Progenitor cell of endocrine pancreas (in vitro differentiated cells): Measurements from ENCODE around the gene RASAL2. TPM values are rescaled to one million over a fixed set of nuclear protein-coding genes. Genes with fewer than 3 reads are reported as not detected.

Experiments used
- DNase-seq: peaks from one replicate; pipeline ENCODE4 v3.0.0; 2021; ENCODE audit warnings: low spot score; ENCODE audit not compliant: unreplicated experiment
- H3K27ac Mint-ChIP-seq: 2 replicates; pipeline ENCODE4 v1.8.0; 2021; ENCODE audit warnings: mild to moderate bottlenecking, moderate library complexity, mixed read lengths
- H3K27me3 Mint-ChIP-seq: 2 replicates; pipeline ENCODE4 v1.8.0; 2021; ENCODE audit warnings: mixed read lengths
- H3K36me3 Mint-ChIP-seq: 2 replicates; pipeline ENCODE4 v1.8.0; 2022; ENCODE audit warnings: mixed read lengths; ENCODE audit not compliant: insufficient read depth
- H3K4me1 Mint-ChIP-seq: 2 replicates; pipeline ENCODE4 v1.8.0; 2021; ENCODE audit warnings: low read depth, mixed read lengths
- H3K4me3 Mint-ChIP-seq: 2 replicates; pipeline ENCODE4 v1.8.0; 2021; ENCODE audit warnings: low read depth, mild to moderate bottlenecking, moderate library complexity, mixed read lengths
- H3K9me3 Mint-ChIP-seq: 2 replicates; pipeline ENCODE4 v1.8.0; 2021; ENCODE audit warnings: low read depth, mixed read lengths
- total RNA-seq: library from RNA; stranded (reverse); gene quantifications from 2 replicates; pipeline ENCODE4 v1.2.1, GENCODE V29; 2021
- TF ChIP-seq, protein P1 (sequence below): fragments of 200-600 bp; sonication (generic); IDR thresholded peaks from one replicate; pipeline ENCODE4 v1.5.0; 2021; ENCODE audit warnings: antibody characterized with exemption, mild to moderate bottlenecking; ENCODE audit not compliant: unreplicated experiment

The RASAL2 gene
- total RNA-seq, 1 donor from 2014 or later = 28.5 TPM

DNA sequence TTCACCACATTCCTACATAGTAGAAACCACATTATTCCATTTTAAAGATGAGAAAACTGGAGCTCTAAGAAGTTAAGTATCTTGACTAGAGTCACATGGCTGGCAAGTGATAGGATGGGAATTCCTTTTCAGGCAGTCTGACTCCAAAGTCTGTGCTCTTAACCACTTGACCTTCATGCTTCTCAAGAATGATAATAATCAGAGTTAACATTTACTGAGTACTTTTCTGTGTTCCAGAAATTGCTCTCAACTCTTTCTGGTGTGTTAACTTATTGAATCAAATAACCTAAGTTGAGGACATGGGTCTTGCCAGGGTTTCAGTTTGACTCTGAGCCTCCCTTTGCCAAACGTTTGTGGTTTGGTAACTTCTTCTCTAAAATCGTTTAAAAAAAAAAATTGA lies 169.4 kb downstream of the RASAL2 start:
- Mint-ChIP-seq H3K27ac (no peak overlapping the region), H3K4me1 (peaks cover 21% of the 10 kb centered on the region), H3K4me3 (no peak overlapping the region), H3K9me3 (peaks cover 3% of the 10 kb centered on the region), H3K27me3 (no peaks in the 10 kb centered on the region), H3K36me3 (peaks cover 1% of the 10 kb centered on the region)
- DNase-seq = no peak
- TF ChIP-seq, protein P1, sequence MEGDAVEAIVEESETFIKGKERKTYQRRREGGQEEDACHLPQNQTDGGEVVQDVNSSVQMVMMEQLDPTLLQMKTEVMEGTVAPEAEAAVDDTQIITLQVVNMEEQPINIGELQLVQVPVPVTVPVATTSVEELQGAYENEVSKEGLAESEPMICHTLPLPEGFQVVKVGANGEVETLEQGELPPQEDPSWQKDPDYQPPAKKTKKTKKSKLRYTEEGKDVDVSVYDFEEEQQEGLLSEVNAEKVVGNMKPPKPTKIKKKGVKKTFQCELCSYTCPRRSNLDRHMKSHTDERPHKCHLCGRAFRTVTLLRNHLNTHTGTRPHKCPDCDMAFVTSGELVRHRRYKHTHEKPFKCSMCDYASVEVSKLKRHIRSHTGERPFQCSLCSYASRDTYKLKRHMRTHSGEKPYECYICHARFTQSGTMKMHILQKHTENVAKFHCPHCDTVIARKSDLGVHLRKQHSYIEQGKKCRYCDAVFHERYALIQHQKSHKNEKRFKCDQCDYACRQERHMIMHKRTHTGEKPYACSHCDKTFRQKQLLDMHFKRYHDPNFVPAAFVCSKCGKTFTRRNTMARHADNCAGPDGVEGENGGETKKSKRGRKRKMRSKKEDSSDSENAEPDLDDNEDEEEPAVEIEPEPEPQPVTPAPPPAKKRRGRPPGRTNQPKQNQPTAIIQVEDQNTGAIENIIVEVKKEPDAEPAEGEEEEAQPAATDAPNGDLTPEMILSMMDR = no peak

DNA sequence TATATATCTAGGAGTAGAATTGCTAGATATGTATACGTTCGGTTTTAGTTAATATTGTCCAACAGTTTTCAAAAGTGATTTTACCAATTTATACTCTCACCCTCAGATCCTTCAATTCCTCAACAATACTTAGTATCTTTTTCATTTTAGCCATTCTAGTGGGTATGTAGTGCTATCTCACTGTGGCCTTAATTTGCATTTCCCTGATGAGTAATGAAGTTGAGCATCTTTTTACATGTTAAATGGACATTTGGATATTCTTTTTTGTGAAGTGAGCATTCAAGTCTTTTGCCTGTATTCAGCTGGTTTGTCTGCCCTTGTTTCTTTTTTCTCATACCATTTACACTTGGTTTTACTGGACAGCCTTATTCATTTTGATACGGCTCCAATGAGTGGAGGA lies 172.2 kb downstream of the RASAL2 start:
- H3K9me3 Mint-ChIP-seq = no peaks in the 10 kb centered on the region
- no peak overlapping the region for H3K27ac Mint-ChIP-seq
- DNase-seq = no peak
- H3K36me3 Mint-ChIP-seq = no peaks in the 10 kb centered on the region
- TF ChIP-seq, protein P1 = no peak
- H3K4me3 Mint-ChIP-seq = no peak overlapping the region
- no peaks in the 10 kb centered on the region for H3K27me3 Mint-ChIP-seq
- H3K4me1 Mint-ChIP-seq = peaks cover 21% of the 10 kb centered on the region

DNA sequence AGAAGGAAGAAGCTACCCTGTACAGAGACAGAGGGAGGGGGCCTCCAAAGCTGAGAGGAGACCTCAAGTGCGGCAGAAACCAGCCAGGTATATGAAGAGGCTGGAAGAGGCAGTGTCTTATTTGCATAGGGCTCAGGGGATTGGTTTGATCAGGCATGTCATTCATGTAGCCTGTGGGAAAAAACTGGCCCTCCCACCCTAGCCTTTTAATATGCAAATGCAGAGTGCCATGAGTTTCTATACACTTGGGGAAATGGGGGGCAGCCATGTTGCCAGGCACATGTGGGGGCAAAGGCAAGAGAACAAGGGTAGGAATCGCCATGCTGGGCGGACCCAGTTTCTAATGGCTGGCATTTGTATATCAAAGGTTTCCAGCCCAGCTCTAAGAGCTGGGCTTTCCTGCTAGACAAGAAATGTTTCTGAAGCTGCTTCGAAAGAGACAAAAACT lies 172.7 kb downstream of the RASAL2 start:
- Mint-ChIP-seq H3K9me3 (no peaks in the 10 kb centered on the region), H3K36me3 (no peaks in the 10 kb centered on the region), H3K27me3 (no peaks in the 10 kb centered on the region), H3K4me1 (peaks cover 17% of the 10 kb centered on the region), H3K4me3 (no peak overlapping the region), H3K27ac (no peak overlapping the region)
- TF ChIP-seq, protein P1 = no peak
- no peak for DNase-seq

DNA sequence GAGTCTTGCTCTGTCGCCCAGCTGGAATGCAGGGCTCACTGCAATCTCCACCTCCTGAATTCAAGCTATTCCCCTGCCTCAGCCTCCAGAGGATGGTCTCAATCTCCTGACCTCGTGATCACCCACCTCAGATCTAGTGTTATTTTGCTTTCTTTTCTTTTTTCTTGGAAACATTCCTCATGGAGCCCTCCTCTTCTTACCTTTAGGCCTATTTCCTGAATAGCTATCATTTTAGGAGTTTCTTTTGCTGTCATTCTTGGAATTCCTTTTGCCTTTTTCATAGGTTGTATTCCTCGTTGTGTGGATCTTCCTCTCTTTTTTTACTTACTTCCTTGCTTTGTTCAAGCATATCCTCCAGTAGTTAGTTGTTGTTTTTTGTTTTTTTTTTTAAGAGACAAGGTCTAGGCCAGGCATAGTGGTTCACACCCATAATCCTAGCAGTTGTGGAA lies 173.8 kb downstream of the RASAL2 start:
- peaks cover 11% of the 10 kb centered on the region for H3K4me1 Mint-ChIP-seq
- TF ChIP-seq, protein P1 = no peak
- no peaks in the 10 kb centered on the region for H3K9me3 Mint-ChIP-seq
- no peaks in the 10 kb centered on the region for H3K27me3 Mint-ChIP-seq
- H3K27ac Mint-ChIP-seq = no peak overlapping the region
- no peak for DNase-seq
- no peak overlapping the region for H3K4me3 Mint-ChIP-seq
- H3K36me3 Mint-ChIP-seq = no peaks in the 10 kb centered on the region

DNA sequence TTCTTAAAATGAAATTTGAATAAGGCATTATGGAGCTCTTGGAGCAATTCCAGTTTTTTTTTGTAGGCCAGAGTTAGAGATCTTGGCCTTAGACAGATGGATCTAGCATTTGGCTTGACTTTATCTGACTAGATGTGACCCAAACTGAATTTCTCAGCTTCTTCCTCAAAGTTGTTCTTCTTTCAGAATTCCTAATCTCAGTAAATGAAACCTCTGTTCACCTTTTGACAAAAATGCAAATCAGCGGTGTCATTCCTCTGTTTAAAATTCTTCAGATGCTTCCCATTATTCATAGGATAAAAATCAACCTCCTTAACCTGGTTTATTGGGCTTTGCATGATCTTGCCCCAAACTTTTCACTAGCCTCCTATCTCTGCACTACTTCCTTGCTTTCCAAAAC lies 177.6 kb downstream of the RASAL2 start:
- Mint-ChIP-seq H3K27me3 (no peaks in the 10 kb centered on the region), H3K36me3 (no peaks in the 10 kb centered on the region), H3K4me3 (no peak overlapping the region), H3K27ac (no peak overlapping the region), H3K9me3 (no peaks in the 10 kb centered on the region), H3K4me1 (peaks cover 2% of the 10 kb centered on the region)
- DNase-seq = no peak
- TF ChIP-seq, protein P1 = no peak
